Activated T-cell treated with anti-CD3 and anti-CD28 coated beads, Interleukin-2, amount 50 U/mL, for 72 hours (primary cell): ENCODE results near the gene RAF1. TPM values are rescaled to one million over a fixed set of nuclear protein-coding genes. Genes with fewer than 3 reads are reported as not detected.

Source experiments
- ATAC-seq, 2 donors: fragments of 150-1000 bp; cut with Tn5 transposase; replicated peaks in 1 of 2; 2 replicates each; pipeline ENCODE4 v1.10.0; 2021; ENCODE audit warnings: moderate library complexity in 2 of 2, mild to moderate bottlenecking in 1 of 2
- DNase-seq, 2 donors: peaks; one replicate each; pipeline ENCODE4 v3.0.0; 2021 to 2022; ENCODE audit warnings: mixed read lengths in 1 of 2
- H3K27ac Mint-ChIP-seq: one replicate; pipeline ENCODE4 v1.8.0; 2022; ENCODE audit warnings: mild to moderate bottlenecking, moderate library complexity, mixed read lengths
- H3K27me3 Mint-ChIP-seq: one replicate; pipeline ENCODE4 v1.8.0; 2022; ENCODE audit warnings: low read depth, mixed read lengths
- H3K36me3 Mint-ChIP-seq, 2 donors: one replicate each; pipeline ENCODE4 v1.8.0; 2022; ENCODE audit warnings: mixed read lengths in 2 of 2, mild to moderate bottlenecking in 1 of 2; ENCODE audit not compliant: insufficient read depth in 2 of 2
- H3K4me1 Mint-ChIP-seq: one replicate; pipeline ENCODE4 v1.8.0; 2022; ENCODE audit warnings: low read depth, mixed read lengths
- H3K4me3 Mint-ChIP-seq, 2 donors: one replicate each; pipeline ENCODE4 v1.8.0; 2022; ENCODE audit warnings: mild to moderate bottlenecking in 2 of 2, mixed read lengths in 2 of 2, moderate library complexity in 2 of 2
- H3K9me3 Mint-ChIP-seq, 2 donors: one replicate each; pipeline ENCODE4 v1.8.0; 2022; ENCODE audit warnings: mixed read lengths in 2 of 2
- total RNA-seq, 2 donors: library from RNA; stranded (reverse); gene quantifications; one replicate each; pipeline ENCODE4 v1.2.3, GENCODE V29; 2022

The RAF1 gene
- total RNA-seq, 2 donors from 2014 or later: 74.5 to 76.3 TPM

DNA sequence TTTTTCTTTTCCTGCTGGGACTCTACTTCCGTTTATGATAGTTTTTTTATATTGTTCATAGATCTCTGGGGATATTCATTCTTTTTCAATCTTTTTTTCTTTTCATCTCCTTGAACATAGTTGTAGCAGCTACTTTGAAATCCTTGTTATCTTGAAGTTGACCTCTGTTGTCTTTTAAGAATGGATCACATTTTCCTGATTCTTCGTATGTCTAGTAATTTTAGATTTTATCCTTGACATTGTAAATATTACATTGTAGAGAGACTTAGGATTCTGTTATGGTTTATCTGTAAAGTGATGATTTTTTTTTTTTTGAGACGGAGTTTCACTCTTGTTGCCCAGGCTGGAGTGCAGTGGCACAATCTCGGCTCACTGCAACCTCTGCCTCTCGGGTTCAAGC lies 86.5 kb downstream of the RAF1 start:
- no peaks in the 10 kb centered on the region for H3K27me3 Mint-ChIP-seq
- DNase-seq: no peak
- H3K27ac Mint-ChIP-seq: peak overlapping the region; percentile 88
- no peak for ATAC-seq
- no peaks in the 10 kb centered on the region for H3K9me3 Mint-ChIP-seq
- H3K36me3 Mint-ChIP-seq: peaks cover 25 to 47% of the 10 kb centered on the region in 2 donors
- no peaks in the 10 kb centered on the region for H3K4me1 Mint-ChIP-seq
- H3K4me3 Mint-ChIP-seq: no peak overlapping the region

DNA sequence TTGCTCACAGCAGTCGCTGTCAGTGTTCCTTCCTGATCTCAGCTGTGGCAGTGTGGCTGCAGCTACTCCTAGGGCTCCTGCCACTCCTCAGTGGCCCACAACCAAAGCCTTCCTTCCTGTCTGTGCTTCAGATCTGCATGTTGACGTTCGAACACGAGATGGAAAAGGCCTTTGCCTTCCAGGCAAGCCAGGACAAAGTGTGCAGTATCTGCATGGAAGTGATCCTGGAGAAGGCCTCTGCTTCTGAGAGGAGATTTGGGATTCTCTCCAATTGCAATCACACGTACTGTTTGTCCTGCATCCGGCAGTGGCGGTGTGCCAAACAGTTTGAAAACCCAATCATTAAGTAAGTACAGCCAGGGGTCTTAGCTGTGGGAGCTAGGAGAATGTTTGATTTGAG lies 89.3 kb downstream of the RAF1 start:
- Mint-ChIP-seq H3K36me3 (peaks cover 28 to 59% of the 10 kb centered on the region in 2 donors), H3K9me3 (no peaks in the 10 kb centered on the region), H3K4me1 (no peaks in the 10 kb centered on the region), H3K27ac (no peak overlapping the region), H3K4me3 (no peak overlapping the region), H3K27me3 (no peaks in the 10 kb centered on the region)
- ATAC-seq (no peak), DNase-seq (no peak)

DNA sequence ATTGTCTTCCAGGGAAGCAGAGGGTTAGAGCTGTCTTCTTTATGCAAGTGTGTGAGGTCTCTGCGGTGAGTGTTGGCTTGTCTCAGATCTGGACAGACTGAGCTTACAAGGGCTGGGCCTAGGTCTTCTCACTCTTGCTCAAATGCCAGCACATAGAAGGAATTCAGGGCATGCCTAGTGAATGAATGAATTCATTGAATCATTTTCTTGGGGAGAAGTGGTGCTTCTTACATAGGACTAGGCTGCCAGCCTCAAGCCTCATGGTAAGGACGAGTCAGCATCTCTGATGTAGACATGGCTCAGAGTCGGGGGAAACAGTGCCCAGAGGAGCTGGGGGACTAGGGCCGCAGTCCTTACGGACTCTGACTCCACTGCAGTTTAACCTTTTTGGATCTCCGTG lies 89.8 kb downstream of the RAF1 start:
- no peaks in the 10 kb centered on the region for H3K9me3 Mint-ChIP-seq
- H3K27me3 Mint-ChIP-seq: no peaks in the 10 kb centered on the region
- no peak overlapping the region for H3K27ac Mint-ChIP-seq
- peaks cover 29 to 60% of the 10 kb centered on the region in 2 donors for H3K36me3 Mint-ChIP-seq
- H3K4me1 Mint-ChIP-seq: no peaks in the 10 kb centered on the region
- H3K4me3 Mint-ChIP-seq: no peak overlapping the region
- ATAC-seq (no peak), DNase-seq (no peak)

DNA sequence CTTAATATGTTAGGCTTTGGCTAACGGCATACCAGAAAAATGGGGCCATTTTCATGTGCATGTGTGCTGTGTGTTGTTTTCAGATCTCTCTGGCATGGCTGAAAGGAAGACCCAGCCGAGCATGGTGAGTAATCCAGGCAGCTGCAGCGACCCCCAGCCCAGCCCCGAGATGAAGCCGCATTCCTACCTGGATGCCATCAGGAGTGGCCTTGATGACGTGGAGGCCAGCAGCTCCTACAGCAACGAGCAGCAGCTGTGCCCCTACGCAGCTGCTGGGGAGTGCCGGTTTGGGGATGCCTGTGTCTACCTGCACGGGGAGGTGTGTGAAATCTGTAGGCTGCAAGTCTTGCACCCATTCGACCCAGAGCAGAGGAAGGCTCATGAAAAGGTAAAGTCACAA lies 91.9 kb downstream of the RAF1 start:
- peaks cover 22 to 51% of the 10 kb centered on the region in 2 donors for H3K36me3 Mint-ChIP-seq
- no peak for ATAC-seq
- no peak for DNase-seq
- H3K27ac Mint-ChIP-seq: no peak overlapping the region
- peaks cover under 1% of the 10 kb centered on the region in 2 donors for H3K9me3 Mint-ChIP-seq
- H3K4me1 Mint-ChIP-seq: no peaks in the 10 kb centered on the region
- H3K4me3 Mint-ChIP-seq: no peak overlapping the region
- no peaks in the 10 kb centered on the region for H3K27me3 Mint-ChIP-seq

DNA sequence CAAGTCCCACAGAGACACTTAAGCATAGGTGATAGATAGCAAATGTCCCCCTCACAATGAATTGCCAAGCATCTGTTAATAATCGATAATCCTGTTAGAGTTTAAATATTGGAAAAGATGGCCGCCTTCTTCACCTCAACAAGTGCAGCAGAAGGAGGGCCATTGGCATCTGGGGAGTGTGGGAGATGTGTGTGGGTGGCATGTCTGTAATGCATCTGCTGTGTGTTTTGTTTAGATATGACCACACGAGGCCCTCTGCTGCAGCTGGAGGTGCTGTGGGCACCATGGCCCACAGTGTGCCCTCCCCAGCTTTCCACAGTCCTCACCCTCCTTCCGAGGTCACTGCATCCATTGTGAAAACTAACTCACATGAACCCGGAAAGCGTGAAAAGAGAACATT lies 94.1 kb downstream of the RAF1 start:
- DNase-seq (no peak), ATAC-seq (no peak)
- H3K4me1 Mint-ChIP-seq: peaks cover 11% of the 10 kb centered on the region
- H3K4me3 Mint-ChIP-seq: no peak overlapping the region
- no peaks in the 10 kb centered on the region for H3K27me3 Mint-ChIP-seq
- peaks cover 20 to 41% of the 10 kb centered on the region in 2 donors for H3K36me3 Mint-ChIP-seq
- H3K27ac Mint-ChIP-seq: peak overlapping the region; percentile 48
- H3K9me3 Mint-ChIP-seq: peaks cover 7 to 8% of the 10 kb centered on the region in 2 donors

DNA sequence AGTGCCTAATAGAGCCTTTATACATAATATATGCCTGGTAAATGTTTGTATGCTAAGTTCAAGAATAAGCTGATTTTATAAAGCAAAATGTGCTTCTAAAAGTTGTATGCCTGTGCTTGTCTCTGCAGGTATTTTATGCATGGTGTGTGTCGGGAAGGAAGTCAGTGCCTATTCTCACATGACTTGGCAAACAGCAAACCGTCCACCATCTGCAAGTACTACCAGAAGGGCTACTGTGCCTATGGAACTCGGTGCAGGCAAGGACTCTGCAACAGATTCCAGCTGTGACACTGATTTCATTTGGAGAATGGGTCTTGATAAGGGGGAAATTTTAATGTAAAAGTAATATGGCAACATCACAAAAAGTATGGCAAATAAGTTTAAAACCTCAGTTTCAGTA lies 95.2 kb downstream of the RAF1 start:
- H3K4me1 Mint-ChIP-seq: peaks cover 13% of the 10 kb centered on the region
- DNase-seq: no peak

DNA sequence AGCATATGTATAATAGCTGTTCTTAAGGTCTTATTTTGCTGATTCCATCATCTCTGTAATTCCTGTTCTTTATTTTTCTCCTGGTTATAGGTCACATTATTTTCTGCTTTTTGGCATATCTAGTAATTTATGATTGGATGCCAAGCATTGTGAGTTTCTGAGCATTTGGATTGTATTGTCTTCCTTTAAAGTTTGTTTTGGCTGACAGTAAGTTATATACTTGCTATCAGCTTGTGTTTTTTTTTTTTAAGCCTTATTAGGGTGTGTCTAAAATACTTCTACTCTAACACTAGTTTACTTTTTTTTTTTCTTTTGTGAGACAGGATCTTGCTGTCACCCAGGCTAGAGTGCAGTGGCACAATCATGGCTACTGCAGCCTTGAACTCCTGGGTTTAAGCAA lies 96.9 kb downstream of the RAF1 start:
- Mint-ChIP-seq H3K27me3 (no peaks in the 10 kb centered on the region), H3K27ac (peak overlapping the region; percentile 43), H3K36me3 (peaks cover 18 to 32% of the 10 kb centered on the region in 2 donors), H3K4me1 (peaks cover 21% of the 10 kb centered on the region), H3K9me3 (peaks cover 7 to 8% of the 10 kb centered on the region in 2 donors), H3K4me3 (no peak overlapping the region)
- ATAC-seq (no peak), DNase-seq (no peak)

More for the DNA sequence above, 95.2 kb downstream of the RAF1 start:
- no peak for ATAC-seq
- Mint-ChIP-seq H3K27ac (no peak overlapping the region), H3K9me3 (peaks cover 7 to 8% of the 10 kb centered on the region in 2 donors), H3K27me3 (no peaks in the 10 kb centered on the region), H3K4me3 (no peak overlapping the region), H3K36me3 (peaks cover 19 to 39% of the 10 kb centered on the region in 2 donors)

GRCh38 chr3:12562451-12562850 lies 101.5 kb downstream of the RAF1 start:
- no peak overlapping the region for H3K4me3 Mint-ChIP-seq
- peaks cover 67% of the 10 kb centered on the region for H3K4me1 Mint-ChIP-seq
- H3K9me3 Mint-ChIP-seq: peaks cover 7 to 8% of the 10 kb centered on the region in 2 donors
- no peaks in the 10 kb centered on the region for H3K27me3 Mint-ChIP-seq
- H3K27ac Mint-ChIP-seq: no peak overlapping the region
- no peak for ATAC-seq
- DNase-seq: no peak
- H3K36me3 Mint-ChIP-seq: peaks cover 10 to 17% of the 10 kb centered on the region in 2 donors

DNA sequence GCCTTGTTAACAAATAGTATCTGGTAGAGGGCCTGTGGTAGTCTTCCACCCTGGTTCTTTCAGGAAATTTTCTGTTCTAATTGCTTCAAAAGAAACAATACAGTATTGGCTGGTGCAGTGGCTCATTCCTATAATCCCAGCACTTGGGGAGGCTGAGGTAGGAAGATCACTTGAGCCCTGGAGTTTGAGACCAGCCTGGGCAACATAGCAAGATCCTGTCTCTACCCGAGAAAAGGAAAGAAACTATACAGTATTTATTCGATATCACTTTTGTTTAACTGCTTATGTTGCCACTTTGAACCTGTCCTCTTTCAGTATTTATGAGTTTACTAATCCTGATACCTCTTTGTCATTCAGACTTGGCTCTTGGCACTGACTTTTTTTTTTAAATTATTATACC lies 102.5 kb downstream of the RAF1 start:
- DNase-seq (no peak), ATAC-seq (no peak)
- peak overlapping the region in 1 of 2 donors; percentile 29 for H3K4me3 Mint-ChIP-seq
- H3K4me1 Mint-ChIP-seq: peaks cover 65% of the 10 kb centered on the region
- peaks cover 4 to 5% of the 10 kb centered on the region in 2 donors for H3K9me3 Mint-ChIP-seq
- H3K27ac Mint-ChIP-seq: peak overlapping the region; percentile 18
- no peaks in the 10 kb centered on the region for H3K27me3 Mint-ChIP-seq
- H3K36me3 Mint-ChIP-seq: peaks cover 7 to 13% of the 10 kb centered on the region in 2 donors

GRCh38 chr3:12560505-12561190 lies 103.3 kb downstream of the RAF1 start:
- peaks cover 5 to 9% of the 10 kb centered on the region in 2 donors for H3K36me3 Mint-ChIP-seq
- peak overlapping the region; percentile 18 for H3K27ac Mint-ChIP-seq
- DNase-seq (peak; percentile 8 to 39), ATAC-seq (peak; percentile 33 to 65)
- peaks cover 66% of the 10 kb centered on the region for H3K4me1 Mint-ChIP-seq
- H3K9me3 Mint-ChIP-seq: peaks cover 0 to 2% of the 10 kb centered on the region in 2 donors
- H3K27me3 Mint-ChIP-seq: peaks cover 3% of the 10 kb centered on the region
- peak overlapping the region; percentile 7 to 29 for H3K4me3 Mint-ChIP-seq

DNA sequence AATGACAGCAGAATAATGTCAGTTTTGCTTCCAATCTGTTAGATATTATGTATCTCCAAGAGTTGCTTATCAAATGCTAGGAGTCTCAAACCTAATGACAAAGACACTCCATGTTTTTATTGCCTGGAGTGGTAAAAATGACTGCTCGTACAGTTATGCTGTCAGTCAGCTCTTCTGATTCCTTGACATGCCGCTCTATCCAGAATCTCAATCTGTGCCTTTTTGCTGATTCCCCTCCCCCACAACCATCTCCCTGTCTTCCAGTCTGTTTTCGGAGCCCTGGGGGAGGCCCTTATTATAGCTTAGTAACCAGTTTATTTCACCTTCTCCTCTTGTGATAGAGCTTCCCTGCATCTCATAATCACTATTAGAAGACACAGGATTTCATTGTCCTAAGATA lies 104.4 kb downstream of the RAF1 start:
- no peaks in the 10 kb centered on the region for H3K9me3 Mint-ChIP-seq
- H3K4me3 Mint-ChIP-seq: peak overlapping the region; percentile 37 to 92
- peaks cover 10% of the 10 kb centered on the region for H3K27me3 Mint-ChIP-seq
- H3K4me1 Mint-ChIP-seq: peaks cover 63% of the 10 kb centered on the region
- ATAC-seq: no peak
- no peak for DNase-seq
- no peak overlapping the region for H3K27ac Mint-ChIP-seq
- H3K36me3 Mint-ChIP-seq: peaks cover 2 to 6% of the 10 kb centered on the region in 2 donors

DNA sequence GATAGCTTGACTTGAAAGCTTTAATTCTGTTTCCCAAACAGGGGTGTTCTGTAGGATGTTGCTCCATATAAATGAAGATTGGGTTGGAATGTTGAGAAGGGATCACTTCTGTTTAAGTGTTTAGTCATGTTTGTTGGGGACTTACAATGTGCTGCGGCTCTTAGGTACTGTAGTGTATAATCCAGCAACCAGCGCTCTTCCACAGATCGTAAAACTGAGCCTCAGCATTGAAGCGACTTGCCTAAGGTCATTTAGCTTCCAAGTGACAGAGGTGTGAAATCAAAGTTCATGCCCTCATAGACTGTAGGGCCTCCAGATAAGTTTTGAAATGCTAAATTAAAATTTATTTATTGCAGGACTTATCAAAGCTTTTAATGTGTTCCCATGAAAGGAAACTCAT lies 105.2 kb downstream of the RAF1 start:
- DNase-seq: no peak
- peaks cover 63% of the 10 kb centered on the region for H3K4me1 Mint-ChIP-seq
- no peaks in the 10 kb centered on the region for H3K9me3 Mint-ChIP-seq
- peaks cover 14% of the 10 kb centered on the region for H3K27me3 Mint-ChIP-seq
- no peak for ATAC-seq
- peak overlapping the region; percentile 95 for H3K27ac Mint-ChIP-seq
- peaks cover 2 to 3% of the 10 kb centered on the region in 2 donors for H3K36me3 Mint-ChIP-seq
- H3K4me3 Mint-ChIP-seq: peak overlapping the region; percentile 83 to 92

DNA sequence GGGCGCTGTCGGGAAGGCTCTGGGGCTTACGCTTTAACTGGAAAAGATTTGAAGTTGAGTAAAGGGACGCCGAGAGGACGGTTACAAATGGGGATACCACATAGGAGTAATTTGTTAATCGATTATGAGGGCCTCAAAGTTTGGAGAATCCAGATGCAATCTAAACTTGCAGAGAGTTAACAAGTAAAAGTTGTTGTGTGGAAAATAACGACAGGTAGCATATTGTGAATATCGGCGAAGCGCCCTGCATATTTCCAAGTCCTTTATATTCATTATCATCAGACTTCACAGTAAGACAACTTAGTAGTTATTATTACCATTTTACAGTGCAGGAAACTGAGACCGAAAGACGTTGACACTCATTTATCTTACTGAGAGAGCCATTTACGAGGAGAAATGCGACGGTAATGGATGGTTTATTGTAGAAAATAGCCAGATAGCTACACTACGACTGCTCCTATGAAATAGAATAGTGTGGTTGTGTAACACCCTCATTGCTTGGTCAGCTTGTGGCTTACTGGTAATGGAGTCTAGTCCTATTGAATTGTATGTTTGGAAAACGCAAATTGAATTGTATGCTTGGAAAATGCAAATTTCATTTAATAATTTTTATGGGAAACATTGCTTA lies 106.3 kb downstream of the RAF1 start:
- H3K36me3 Mint-ChIP-seq: peaks cover 3% of the 10 kb centered on the region in 2 donors
- no peak for DNase-seq
- H3K27me3 Mint-ChIP-seq: peaks cover 25% of the 10 kb centered on the region
- H3K27ac Mint-ChIP-seq: peak overlapping the region; percentile 95
- ATAC-seq: no peak
- H3K4me3 Mint-ChIP-seq: peak overlapping the region; percentile 83 to 92
- no peaks in the 10 kb centered on the region for H3K9me3 Mint-ChIP-seq
- H3K4me1 Mint-ChIP-seq: peaks cover 61% of the 10 kb centered on the region
